CD4-positive, alpha-beta memory T cell (primary cell): ENCODE measurements around the gene UBC. TPM values are rescaled to one million over a fixed set of nuclear protein-coding genes. Genes with fewer than 3 reads are reported as not detected.

Source experiments
- microRNA-seq: library from miRNA; unstranded; fragments of <30 nt; microRNA quantifications from one replicate; pipeline ENCODE4 v1.2.0, GENCODE V29; 2021; ENCODE audit warnings: borderline replicate concordance, borderline number of aligned reads, borderline microRNAs expressed, mixed read lengths
- polyA plus RNA-seq, 2 donors: library from polyadenylated mRNA; unstranded; fragments of 300-500 nt; fragmentation: Illumina TruSeq; gene quantifications; one replicate each; pipeline ENCODE4 v1.2.3, GENCODE V29; 2021
- total RNA-seq, 2 experiments: library from RNA; stranded (reverse); gene quantifications; one replicate each; pipeline ENCODE4 v1.2.3, GENCODE V29; 2021

The UBC gene
- total and polyA plus RNA-seq, 4 experiments from 2014 or later, result 853 to 1,668 (median 868) TPM

Small RNA genes lying within 50 kb of the gene (microRNA-seq; reads per million reads assigned to microRNA genes)
- gene MIR5188, result not detected

Other genes starting within 250 kb of the UBC start
- gene SCARB1, start 50.8 kb downstream of the UBC start, total RNA-seq, result 1 to 10 TPM; 2.2 to 2.6 TPM
- 1 to 10 TPM; 1.5 to 1.6 TPM for gene SCARB1, start 50.8 kb downstream of the UBC start, polyA plus RNA-seq
- 10 to 100 TPM; 26.8 to 27.2 TPM for gene DHX37, start 74.5 kb upstream of the UBC start, total RNA-seq
- gene DHX37, start 74.5 kb upstream of the UBC start, polyA plus RNA-seq, result 1 to 10 TPM; 1.1 to 3.6 TPM
- gene BRI3BP, start 79.0 kb upstream of the UBC start, total RNA-seq, result 1 to 10 TPM; 8.9 to 9.5 TPM
- gene BRI3BP, start 79.0 kb upstream of the UBC start, polyA plus RNA-seq, result 1 to 10 TPM; 1.7 to 4.2 TPM
- gene AACS, start 150.8 kb upstream of the UBC start, total RNA-seq, result 10 to 100 TPM; 11.8 to 12.2 TPM
- 10 to 100 TPM in 1 of 2 donors, 1 to 10 TPM in 1; 9.7 to 12.5 TPM for gene AACS, start 150.8 kb upstream of the UBC start, polyA plus RNA-seq